ENCODE results near the gene CASTOR2. TPM values are rescaled to one million over a fixed set of nuclear protein-coding genes. Genes with fewer than 3 reads are reported as not detected.
A peak's percentile ranks its signal among the peaks of the same experiment; 100 is the strongest.

CASTOR2 gene
- total and polyA plus RNA-seq, 7 donors, result 2.9 to 255 (median 131) TPM

DNA sequence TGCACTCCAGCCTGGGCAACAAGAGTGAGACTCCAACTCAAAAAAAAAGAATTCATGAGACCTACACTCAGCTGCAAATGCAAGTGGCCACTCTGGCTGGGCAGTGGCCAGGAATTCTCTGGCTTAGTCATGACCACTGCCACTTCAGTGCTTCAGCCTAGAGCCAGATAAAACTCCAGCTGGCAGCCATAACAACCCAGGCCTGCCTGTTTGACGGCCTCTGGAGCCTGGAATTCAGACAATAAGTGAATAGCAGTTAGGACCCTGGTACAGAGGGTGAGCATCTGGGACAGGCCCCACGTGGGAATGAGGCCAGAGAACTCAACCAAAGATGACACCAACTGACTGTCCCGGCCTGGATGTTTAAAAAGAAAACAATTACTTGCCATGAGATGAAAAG, 90.2 kb downstream of the CASTOR2 start:
- Histone ChIP-seq H3K36me3 (ENCODE audit: insufficient read depth in 1 of 2, low read depth in 1 of 2) (peaks cover 2 to 88% of the 10 kb centered on the region in 2 donors), H3K27me3 (ENCODE audit: insufficient read depth in 3 of 3, low read length in 2 of 3) (no peaks in the 10 kb centered on the region), H3K4me3 (no peak overlapping the region), H3K9me3 (no peaks in the 10 kb centered on the region), H3K27ac (peak overlapping the region; percentile 77), H3K4me1 (peaks cover 18% of the 10 kb centered on the region)
- intact Hi-C loops (cut with DNase I), result no loop called here
- 9 to 37% (median 20%) methylated on average over 3 of the region's 3 CpGs for WGBS, 3 donors
- TF ChIP-seq, protein P1, sequence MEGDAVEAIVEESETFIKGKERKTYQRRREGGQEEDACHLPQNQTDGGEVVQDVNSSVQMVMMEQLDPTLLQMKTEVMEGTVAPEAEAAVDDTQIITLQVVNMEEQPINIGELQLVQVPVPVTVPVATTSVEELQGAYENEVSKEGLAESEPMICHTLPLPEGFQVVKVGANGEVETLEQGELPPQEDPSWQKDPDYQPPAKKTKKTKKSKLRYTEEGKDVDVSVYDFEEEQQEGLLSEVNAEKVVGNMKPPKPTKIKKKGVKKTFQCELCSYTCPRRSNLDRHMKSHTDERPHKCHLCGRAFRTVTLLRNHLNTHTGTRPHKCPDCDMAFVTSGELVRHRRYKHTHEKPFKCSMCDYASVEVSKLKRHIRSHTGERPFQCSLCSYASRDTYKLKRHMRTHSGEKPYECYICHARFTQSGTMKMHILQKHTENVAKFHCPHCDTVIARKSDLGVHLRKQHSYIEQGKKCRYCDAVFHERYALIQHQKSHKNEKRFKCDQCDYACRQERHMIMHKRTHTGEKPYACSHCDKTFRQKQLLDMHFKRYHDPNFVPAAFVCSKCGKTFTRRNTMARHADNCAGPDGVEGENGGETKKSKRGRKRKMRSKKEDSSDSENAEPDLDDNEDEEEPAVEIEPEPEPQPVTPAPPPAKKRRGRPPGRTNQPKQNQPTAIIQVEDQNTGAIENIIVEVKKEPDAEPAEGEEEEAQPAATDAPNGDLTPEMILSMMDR (IDR thresholded peaks at IDR 0.05), result no peak
- peak; percentile 75 to 84 for DNase-seq
- ATAC-seq, result peak; percentile 85 to 90 (median 86)

DNA sequence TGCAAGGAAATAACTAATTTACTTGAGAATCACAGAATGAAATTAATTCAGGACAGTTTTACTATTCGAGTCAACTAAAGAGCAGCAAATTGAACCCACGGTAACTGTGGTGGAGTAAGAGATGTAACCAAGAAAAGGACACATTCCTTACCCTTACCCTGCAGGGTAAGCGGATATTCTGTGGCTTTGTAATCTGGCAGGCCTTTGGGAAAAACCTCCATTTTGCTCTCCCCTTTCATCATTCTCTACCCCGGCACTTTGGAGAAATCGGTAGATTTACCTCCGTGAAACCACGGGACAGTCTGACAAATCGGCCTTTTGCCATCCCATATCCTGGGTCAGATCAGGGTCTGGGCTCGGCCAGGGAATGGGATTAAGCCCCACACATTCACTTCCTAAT, 90.7 kb downstream of the CASTOR2 start:
- H3K27me3 ChIP-seq (ENCODE audit: insufficient read depth in 3 of 3, low read length in 2 of 3), result no peaks in the 10 kb centered on the region
- no peaks in the 10 kb centered on the region for H3K9me3 ChIP-seq
- DNase-seq (no peak), ATAC-seq (peak in 3 of 4 donors; percentile 10 to 26 (median 21))
- peaks cover 3 to 88% of the 10 kb centered on the region in 2 donors for H3K36me3 ChIP-seq (ENCODE audit: insufficient read depth in 1 of 2, low read depth in 1 of 2)
- no peak overlapping the region for H3K4me3 ChIP-seq
- intact Hi-C loops (cut with DNase I), result no loop called here
- peak overlapping the region; percentile 77 for H3K27ac ChIP-seq
- WGBS, 3 donors, result 54 to 86% (median 61%) methylated on average over 9 of the region's 9 CpGs
- TF ChIP-seq, protein P1 (IDR thresholded peaks at IDR 0.05), result no peak
- peaks cover 18% of the 10 kb centered on the region for H3K4me1 ChIP-seq

DNA sequence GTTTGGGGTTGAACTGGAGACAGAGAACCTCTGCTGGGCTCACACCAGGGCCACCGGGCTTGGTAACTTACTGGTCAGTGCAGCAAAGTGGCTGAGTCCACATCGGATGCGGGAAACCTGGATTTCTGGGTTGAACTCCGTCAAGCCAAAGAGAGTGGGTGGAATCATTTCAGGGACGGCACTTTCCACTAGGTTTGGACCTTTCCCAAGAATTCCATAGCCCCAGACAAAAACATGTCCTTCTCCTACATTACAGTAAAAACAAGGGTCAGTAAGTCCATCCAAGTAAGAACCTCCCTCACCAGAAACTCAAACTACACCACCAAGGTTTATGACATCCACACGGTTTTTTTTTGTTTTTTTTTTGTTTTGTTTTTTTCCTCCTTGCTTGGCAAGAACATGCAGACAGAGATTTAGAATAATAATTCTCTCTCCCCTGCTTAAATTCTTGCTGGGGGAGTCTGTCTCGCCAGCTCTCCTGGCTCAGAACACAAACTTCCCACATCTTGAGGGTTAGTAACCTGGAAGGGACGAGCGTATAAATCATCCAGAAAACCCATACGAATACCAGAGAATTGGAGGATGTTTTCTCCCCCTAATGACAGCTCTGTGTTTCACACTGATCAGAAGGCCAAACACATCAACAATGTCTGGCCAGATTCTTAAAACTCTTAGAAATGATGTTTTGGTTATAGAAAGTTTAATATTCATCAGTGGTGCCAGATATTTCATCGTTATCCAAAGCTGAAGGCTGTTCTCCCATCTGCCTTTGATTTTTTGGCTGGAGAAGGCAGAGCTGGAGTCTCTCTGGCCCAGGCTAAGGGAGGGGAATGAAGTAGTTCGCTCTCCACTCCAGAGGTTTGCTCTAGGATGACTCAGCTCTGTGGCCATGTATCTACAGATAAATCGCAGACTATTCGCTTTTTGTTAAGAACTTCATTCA, 91.6 kb downstream of the CASTOR2 start:
- DNase-seq (no peak), ATAC-seq (peak; percentile 13 to 42 (median 29))
- Histone ChIP-seq H3K9me3 (no peaks in the 10 kb centered on the region), H3K27me3 (ENCODE audit: insufficient read depth in 3 of 3, low read length in 2 of 3) (no peaks in the 10 kb centered on the region), H3K27ac (peak overlapping the region; percentile 77), H3K4me3 (no peak overlapping the region), H3K4me1 (peaks cover 18% of the 10 kb centered on the region), H3K36me3 (ENCODE audit: insufficient read depth in 1 of 2, low read depth in 1 of 2) (peaks cover 3 to 88% of the 10 kb centered on the region in 2 donors)
- intact Hi-C loops (cut with DNase I), result no loop called here
- TF ChIP-seq, protein P1 (IDR thresholded peaks at IDR 0.05), result no peak
- WGBS, 3 donors, result 58 to 74% (median 66%) methylated on average over 14 of the region's 14 CpGs

DNA sequence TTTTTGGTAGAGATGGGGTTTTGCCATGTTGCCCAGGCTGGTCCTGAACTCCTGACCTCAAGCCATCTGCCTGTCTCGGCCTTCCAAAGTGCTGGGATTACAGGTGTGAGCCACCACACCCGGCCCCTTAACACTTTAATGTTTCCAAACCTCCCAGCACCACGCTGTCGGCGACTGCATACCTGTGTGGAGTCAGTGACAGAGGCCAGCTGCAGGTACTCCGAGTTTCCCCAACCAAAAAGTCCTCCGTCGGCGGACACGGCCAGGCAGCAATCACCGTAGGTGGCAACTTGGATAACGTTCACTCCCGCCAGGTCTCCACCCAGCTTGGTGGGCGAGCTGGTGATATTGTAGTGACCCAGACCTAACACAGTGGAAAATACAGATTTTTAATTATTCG, 93.9 kb downstream of the CASTOR2 start:
- WGBS, 3 donors, result 97% methylated on average over 15 of the region's 15 CpGs
- ATAC-seq (no peak), DNase-seq (peak in 1 of 2 donors; percentile 28)
- intact Hi-C loops (cut with DNase I), result no loop called here
- H3K27ac ChIP-seq, result no peak overlapping the region
- H3K9me3 ChIP-seq, result no peaks in the 10 kb centered on the region
- H3K36me3 ChIP-seq (ENCODE audit: insufficient read depth in 1 of 2, low read depth in 1 of 2), result peaks cover 7 to 91% of the 10 kb centered on the region in 2 donors
- TF ChIP-seq, protein P1 (IDR thresholded peaks at IDR 0.05), result no peak
- no peak overlapping the region for H3K4me3 ChIP-seq
- H3K4me1 ChIP-seq, result peaks cover 18% of the 10 kb centered on the region
- H3K27me3 ChIP-seq (ENCODE audit: insufficient read depth in 3 of 3, low read length in 2 of 3), result no peaks in the 10 kb centered on the region

All from psoas muscle (tissue), 8 donors.